Naive thymus-derived CD8-positive, alpha-beta T cell (primary cell): ENCODE measurements around the gene GORASP2. TPM values are rescaled to one million over a fixed set of nuclear protein-coding genes. Genes with fewer than 3 reads are reported as not detected.

Experiments
- polyA plus RNA-seq, 3 donors: library from polyadenylated mRNA; unstranded; fragments of 300-500 nt; fragmentation: Illumina TruSeq; gene quantifications; one replicate each; pipeline ENCODE4 v1.2.3, GENCODE V29; 2021
- total RNA-seq, 8 experiments: library from RNA in 2 of 8; stranded (reverse) in 2 of 8; gene quantifications; one replicate each; pipeline ENCODE4 v1.2.3 and lab custom pipeline; 2021 to 2026

Gene GORASP2
- total and polyA plus RNA-seq, 5 experiments from 2014 or later, result 66.0 to 91.9 (median 74.7) TPM

Other genes with a start within 250 kb of the GORASP2 start
- gene SP5, start 213.9 kb upstream of the GORASP2 start, total RNA-seq, result not detected
- not detected for gene SP5, start 213.9 kb upstream of the GORASP2 start, polyA plus RNA-seq
- gene ERICH2, start 158.9 kb upstream of the GORASP2 start, total RNA-seq, result not detected
- gene ERICH2, start 158.9 kb upstream of the GORASP2 start, polyA plus RNA-seq, result not detected
- not detected for gene GAD1, start 112.4 kb upstream of the GORASP2 start, total RNA-seq
- not detected for gene GAD1, start 112.4 kb upstream of the GORASP2 start, polyA plus RNA-seq
- 100 to 1,000 TPM; 150 to 159 TPM for gene TLK1, start 231.6 kb downstream of the GORASP2 start, total RNA-seq
- 10 to 100 TPM; 27.3 to 53.7 (median 34.3) TPM for gene TLK1, start 231.6 kb downstream of the GORASP2 start, polyA plus RNA-seq